ENCODE results near the gene TALDO1.

Gene TALDO1

DNA sequence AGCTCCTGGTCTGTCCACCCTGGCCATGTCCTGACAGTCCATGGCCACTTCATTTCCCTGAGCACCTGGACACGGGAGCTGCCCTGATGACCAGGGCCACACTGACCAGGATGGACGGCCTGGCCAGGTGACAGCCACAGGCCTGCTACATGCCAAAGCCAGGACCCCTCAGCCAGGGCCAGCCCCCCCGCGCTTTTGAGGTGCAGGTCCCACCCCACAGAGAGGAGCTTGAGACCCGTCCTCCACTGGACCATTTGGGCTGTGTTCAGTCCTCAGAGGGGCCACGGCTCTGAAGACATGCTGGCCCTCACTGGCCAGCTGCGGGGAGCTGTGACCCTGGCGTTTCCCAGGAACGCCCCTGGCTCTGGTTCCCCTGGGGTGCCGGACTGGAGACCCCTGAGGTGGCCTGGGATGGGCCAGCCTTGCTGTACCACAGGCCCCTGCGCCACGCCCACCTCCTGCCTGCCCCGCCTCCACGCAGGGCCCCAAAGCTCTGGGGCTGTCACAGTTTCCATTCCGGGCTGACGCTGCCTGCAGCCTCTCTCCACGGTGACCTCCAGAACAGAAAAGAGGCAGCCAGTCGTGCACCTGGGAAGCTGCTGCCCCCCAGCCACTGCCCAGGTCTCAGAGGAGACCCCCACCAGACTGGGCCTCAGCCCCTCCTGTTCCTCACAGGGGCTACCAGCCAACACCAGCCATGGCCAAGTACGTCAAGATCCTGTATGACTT lies 23.1 kb upstream of the TALDO1 start:
- no peak overlapping the region for H3K27ac ChIP-seq (ENCODE audit: low read depth, low read length)
- peaks cover 45% of the 10 kb centered on the region for H3K4me1 ChIP-seq (ENCODE audit: control insufficient read depth, low read length)
- H3K36me3 ChIP-seq (ENCODE audit: control insufficient read depth, low read length), result no peaks in the 10 kb centered on the region
- peaks cover 7% of the 10 kb centered on the region; the same call in 1 of the 2 replicates for H4K20me1 ChIP-seq (ENCODE audit: control insufficient read depth, insufficient read depth, low read depth, low read length)
- peaks cover 6% of the 10 kb centered on the region; the same call in 1 of the 2 replicates for H3F3A ChIP-seq (ENCODE audit: control insufficient read depth, insufficient read depth)
- H3K9me2 ChIP-seq (replicated peaks; ENCODE audit: control insufficient read depth, low read length), result no peaks in the 10 kb centered on the region
- no peak for TF ChIP-seq EZH2phosphoT487 (IDR thresholded peaks at IDR 0.05; ENCODE audit: borderline replicate concordance, low read length)
- TF ChIP-seq, protein P1, sequence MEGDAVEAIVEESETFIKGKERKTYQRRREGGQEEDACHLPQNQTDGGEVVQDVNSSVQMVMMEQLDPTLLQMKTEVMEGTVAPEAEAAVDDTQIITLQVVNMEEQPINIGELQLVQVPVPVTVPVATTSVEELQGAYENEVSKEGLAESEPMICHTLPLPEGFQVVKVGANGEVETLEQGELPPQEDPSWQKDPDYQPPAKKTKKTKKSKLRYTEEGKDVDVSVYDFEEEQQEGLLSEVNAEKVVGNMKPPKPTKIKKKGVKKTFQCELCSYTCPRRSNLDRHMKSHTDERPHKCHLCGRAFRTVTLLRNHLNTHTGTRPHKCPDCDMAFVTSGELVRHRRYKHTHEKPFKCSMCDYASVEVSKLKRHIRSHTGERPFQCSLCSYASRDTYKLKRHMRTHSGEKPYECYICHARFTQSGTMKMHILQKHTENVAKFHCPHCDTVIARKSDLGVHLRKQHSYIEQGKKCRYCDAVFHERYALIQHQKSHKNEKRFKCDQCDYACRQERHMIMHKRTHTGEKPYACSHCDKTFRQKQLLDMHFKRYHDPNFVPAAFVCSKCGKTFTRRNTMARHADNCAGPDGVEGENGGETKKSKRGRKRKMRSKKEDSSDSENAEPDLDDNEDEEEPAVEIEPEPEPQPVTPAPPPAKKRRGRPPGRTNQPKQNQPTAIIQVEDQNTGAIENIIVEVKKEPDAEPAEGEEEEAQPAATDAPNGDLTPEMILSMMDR (IDR thresholded peaks at IDR 0.05; ENCODE audit: low read depth, low read length, poor library complexity, severe bottlenecking), result no peak
- no peak overlapping the region for H3K4me2 ChIP-seq (ENCODE audit: low read length)
- peaks cover 39% of the 10 kb centered on the region for H3K27me3 ChIP-seq (ENCODE audit: control insufficient read depth, low read length)
- H3K79me2 ChIP-seq (ENCODE audit: control insufficient read depth, low read length), result no peaks in the 10 kb centered on the region
- H3K9me3 ChIP-seq (ENCODE audit: control insufficient read depth, insufficient read depth, low read length), result no peaks in the 10 kb centered on the region
- no peak overlapping the region for H3K4me3 ChIP-seq (ENCODE audit: low read length)

- peaks cover 6% of the 10 kb centered on the region; the same call in 1 of the 2 replicates for H3F3A ChIP-seq (ENCODE audit: control insufficient read depth, insufficient read depth)
- peaks cover 43% of the 10 kb centered on the region for H3K27me3 ChIP-seq (ENCODE audit: control insufficient read depth, low read length)
- no peaks in the 10 kb centered on the region for H3K9me2 ChIP-seq (replicated peaks; ENCODE audit: control insufficient read depth, low read length)
- peaks cover 45% of the 10 kb centered on the region for H3K4me1 ChIP-seq (ENCODE audit: control insufficient read depth, low read length)
- peaks cover 7% of the 10 kb centered on the region; the same call in 1 of the 2 replicates for H4K20me1 ChIP-seq (ENCODE audit: control insufficient read depth, insufficient read depth, low read depth, low read length)
- H3K4me2 ChIP-seq (ENCODE audit: low read length), result peak overlapping the region; percentile 74
- no peak for TF ChIP-seq EZH2phosphoT487 (IDR thresholded peaks at IDR 0.05; ENCODE audit: borderline replicate concordance, low read length)
- TF ChIP-seq, protein P1 (IDR thresholded peaks at IDR 0.05; ENCODE audit: low read depth, low read length, poor library complexity, severe bottlenecking), result no peak
- no peak overlapping the region for H3K27ac ChIP-seq (ENCODE audit: low read depth, low read length)
- no peaks in the 10 kb centered on the region for H3K79me2 ChIP-seq (ENCODE audit: control insufficient read depth, low read length)
- H3K9me3 ChIP-seq (ENCODE audit: control insufficient read depth, insufficient read depth, low read length), result no peaks in the 10 kb centered on the region
- H3K36me3 ChIP-seq (ENCODE audit: control insufficient read depth, low read length), result no peaks in the 10 kb centered on the region
- H3K4me3 ChIP-seq (ENCODE audit: low read length), result peak overlapping the region; percentile 61; the same call in 1 of the 2 replicates
Observed at GRCh38 chr11:724778-725386, 22.4 kb upstream of the TALDO1 start.

- H3K4me2 ChIP-seq (ENCODE audit: low read length), result peak overlapping the region; percentile 74
- H3K4me1 ChIP-seq (ENCODE audit: control insufficient read depth, low read length), result peaks cover 41% of the 10 kb centered on the region
- H3F3A ChIP-seq (ENCODE audit: control insufficient read depth, insufficient read depth), result peaks cover 6% of the 10 kb centered on the region; the same call in 1 of the 2 replicates
- peaks cover 7% of the 10 kb centered on the region; the same call in 1 of the 2 replicates for H4K20me1 ChIP-seq (ENCODE audit: control insufficient read depth, insufficient read depth, low read depth, low read length)
- no peaks in the 10 kb centered on the region for H3K79me2 ChIP-seq (ENCODE audit: control insufficient read depth, low read length)
- TF ChIP-seq EZH2phosphoT487 (IDR thresholded peaks at IDR 0.05; ENCODE audit: borderline replicate concordance, low read length), result no peak
- TF ChIP-seq, protein P1 (IDR thresholded peaks at IDR 0.05; ENCODE audit: low read depth, low read length, poor library complexity, severe bottlenecking), result no peak
- peaks cover 40% of the 10 kb centered on the region for H3K27me3 ChIP-seq (ENCODE audit: control insufficient read depth, low read length)
- no peak overlapping the region for H3K27ac ChIP-seq (ENCODE audit: low read depth, low read length)
- H3K9me3 ChIP-seq (ENCODE audit: control insufficient read depth, insufficient read depth, low read length), result no peaks in the 10 kb centered on the region
- H3K4me3 ChIP-seq (ENCODE audit: low read length), result peak overlapping the region; percentile 61
- H3K9me2 ChIP-seq (replicated peaks; ENCODE audit: control insufficient read depth, low read length), result no peaks in the 10 kb centered on the region
- H3K36me3 ChIP-seq (ENCODE audit: control insufficient read depth, low read length), result no peaks in the 10 kb centered on the region
Observed at GRCh38 chr11:725624-726202, 21.6 kb upstream of the TALDO1 start.

All from DOHH2 (cell line).